Stimulated activated CD8-positive, alpha-beta memory T cell treated with anti-CD3 and anti-CD28 coated beads, Interleukin-15, amount 100 ng/mL, for 48 hours (primary cell): ENCODE results near the gene GON4L.
"Not testable (repeated sequence)": the region's sequence is repeated elsewhere in the genome, so short reads cannot be mapped to it uniquely, and the experiment has no call there.

Experiments
- DNase-seq, 2 donors: peaks; one replicate each; pipeline ENCODE4 v3.0.0-alpha.2; 2020; ENCODE audit warnings: low read depth in 2 of 2

GON4L gene

GRCh38 chr1:155877945-155878344 is 20.9 kb upstream of the GON4L start:
- DNase-seq: no peak

GRCh38 chr1:155873860-155874259 is 16.8 kb upstream of the GON4L start:
- DNase-seq: no peak

DNA sequence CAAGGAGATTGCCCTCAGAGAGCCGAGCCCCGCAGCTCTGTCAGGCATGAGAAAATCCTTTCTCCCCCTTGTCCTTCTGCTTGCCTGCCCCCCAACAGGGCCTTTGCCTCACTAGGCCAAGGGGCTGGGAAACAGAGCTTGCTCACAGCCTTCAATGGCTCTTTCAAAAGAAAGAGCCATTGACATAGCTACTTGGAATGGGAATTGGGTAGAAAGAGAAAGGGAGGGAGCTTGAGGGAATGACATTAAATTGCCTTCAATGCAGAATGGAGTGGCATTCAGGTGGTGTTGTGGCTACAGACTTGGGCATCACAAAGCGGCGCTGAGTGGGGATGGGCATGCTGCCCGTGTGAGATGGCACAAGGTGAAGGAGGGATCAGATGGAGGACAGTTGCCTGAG is 15.5 kb upstream of the GON4L start:
- DNase-seq: no peak

GRCh38 chr1:155871390-155871789 is 14.4 kb upstream of the GON4L start:
- DNase-seq: no peak

DNA sequence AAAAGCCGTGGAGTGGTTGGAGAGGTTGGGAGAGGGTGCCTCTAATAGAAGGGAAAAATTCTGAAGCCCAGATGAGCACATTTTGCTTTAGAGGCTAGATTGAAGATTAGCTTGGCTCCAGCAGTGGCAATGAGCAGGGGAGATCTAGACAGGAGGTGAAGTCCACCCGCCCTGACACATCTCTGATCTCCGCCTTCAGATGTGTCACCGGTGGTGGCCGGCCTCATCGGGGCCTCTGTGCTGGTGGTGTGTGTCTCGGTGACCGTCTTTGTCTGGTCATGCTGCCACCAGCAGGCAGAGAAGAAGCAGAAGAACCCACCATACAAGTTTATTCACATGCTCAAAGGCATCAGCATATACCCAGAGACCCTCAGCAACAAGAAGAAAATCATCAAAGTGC is 10.8 kb upstream of the GON4L start:
- DNase-seq: no peak

GRCh38 chr1:155864393-155864792 is 7.4 kb upstream of the GON4L start:
- no peak for DNase-seq

- no peak for DNase-seq
These were observed 4.9 kb upstream of the GON4L start for GRCh38 chr1:155861896-155862295.

GRCh38 chr1:155860970-155861510 is 4.0 kb upstream of the GON4L start:
- no peak for DNase-seq

DNA sequence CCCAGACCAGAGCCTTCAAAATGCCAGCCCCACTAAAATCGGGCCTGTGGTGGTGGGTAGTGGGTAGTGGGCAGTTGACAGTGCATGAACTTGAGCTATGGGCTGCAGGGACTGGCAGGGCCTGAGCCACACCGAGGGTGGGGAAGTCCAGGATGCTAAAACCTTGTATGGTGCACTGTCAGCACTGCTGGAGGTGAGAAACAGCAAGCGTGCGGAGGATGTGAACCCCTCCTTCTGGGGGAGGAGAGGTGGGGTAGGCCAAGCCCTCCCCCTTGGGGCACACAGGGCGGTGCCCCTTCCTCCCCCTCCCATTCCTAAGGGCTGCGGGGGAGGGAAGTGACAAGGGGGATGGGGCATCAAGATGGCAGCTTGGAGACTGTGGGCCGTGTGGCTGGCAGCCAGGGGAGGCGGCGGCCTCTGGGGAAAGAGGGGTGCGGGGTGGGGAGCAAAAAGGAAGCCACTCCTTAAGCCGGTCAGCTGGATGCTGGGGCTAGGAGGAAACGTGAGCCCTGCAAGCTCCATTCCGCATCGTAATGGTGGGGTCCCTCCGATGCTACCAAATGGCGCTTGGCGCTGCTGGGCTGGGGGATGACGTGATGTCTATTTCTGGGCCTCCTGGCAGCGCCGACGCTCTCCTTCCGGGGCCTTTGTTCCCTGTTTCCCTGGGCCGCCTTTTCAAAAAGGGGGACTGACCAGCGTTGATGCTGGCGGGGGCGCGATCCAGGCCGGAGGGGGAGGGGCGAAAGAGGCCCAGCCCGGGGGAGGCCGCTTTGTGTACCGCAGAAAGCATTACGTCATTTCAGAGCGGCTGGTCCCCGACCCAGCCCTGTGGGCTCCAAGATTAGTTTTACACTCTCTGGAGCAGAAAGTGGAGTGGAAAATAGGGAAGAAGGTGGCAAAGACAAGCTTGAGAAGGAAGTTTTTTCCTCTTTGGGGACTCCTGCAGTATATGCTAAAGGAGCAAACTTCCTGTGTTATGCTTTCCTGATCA is 3.2 kb upstream of the GON4L start:
- DNase-seq: peak; percentile 57 to 58

GRCh38 chr1:155859234-155859829 is 2.3 kb upstream of the GON4L start, which contains the start of gene SYT11:
SYT11 (plus strand) TSS chr1:155859567; CDS start chr1:155859762, 195 bp downstream.
- DNase-seq: peak; percentile 91

DNA sequence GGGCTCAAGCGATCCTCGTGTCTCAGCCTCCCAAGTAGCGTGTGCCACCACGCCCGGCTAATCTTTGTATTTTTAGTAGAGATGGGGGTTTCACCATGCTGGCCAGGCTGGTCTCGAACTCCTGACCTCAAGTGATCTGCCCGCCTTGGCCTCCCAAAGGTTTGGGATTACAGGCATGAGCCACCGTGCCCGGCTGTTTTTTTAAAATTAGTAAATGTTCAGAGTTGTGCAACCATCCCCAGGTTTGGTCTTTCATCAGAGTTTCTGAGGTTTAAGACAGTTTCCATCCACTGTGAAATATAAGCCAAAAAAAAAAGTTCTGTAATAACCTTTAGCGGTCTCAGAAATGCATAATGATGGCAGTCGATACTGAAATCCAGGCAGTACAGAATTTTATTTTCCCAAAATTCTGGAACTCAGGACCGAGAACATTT is 1.8 kb upstream of the GON4L start:
- peak; percentile 28 for DNase-seq

DNA sequence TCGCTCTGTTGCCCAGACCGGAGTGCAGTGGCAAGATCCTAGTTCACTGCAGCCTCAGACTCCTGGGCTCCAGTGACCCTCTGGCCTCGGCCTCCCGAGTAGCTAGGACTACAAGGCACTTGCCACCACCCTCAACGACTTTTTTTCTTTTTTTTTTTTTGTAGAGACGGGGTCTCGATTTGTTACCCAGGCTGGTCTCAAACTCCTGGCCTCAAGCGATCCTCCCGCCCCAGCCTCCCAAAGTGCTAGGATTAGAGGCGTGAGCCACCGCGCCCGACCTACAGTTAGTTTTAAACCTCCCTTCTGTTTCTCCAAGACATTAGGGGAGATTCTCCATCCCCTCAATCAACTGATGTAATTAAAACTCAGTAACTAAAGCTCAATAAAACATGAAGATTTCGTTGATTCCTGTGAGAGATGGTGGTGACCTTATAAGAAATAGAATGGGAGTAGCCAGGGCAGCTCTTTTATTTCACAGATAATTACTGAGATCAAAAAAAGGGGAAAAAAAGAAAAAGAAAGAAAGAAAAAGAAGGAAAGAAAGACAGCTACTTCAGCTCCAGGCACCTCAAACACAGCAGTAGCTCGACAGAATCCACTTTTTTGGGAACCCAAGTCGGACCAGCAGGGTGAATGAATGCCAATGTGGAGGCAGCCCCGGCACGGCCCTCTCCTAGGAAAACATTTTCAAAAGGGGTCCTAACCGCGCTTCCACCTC is 598 bp downstream of the GON4L start:
- DNase-seq: no peak

DNA sequence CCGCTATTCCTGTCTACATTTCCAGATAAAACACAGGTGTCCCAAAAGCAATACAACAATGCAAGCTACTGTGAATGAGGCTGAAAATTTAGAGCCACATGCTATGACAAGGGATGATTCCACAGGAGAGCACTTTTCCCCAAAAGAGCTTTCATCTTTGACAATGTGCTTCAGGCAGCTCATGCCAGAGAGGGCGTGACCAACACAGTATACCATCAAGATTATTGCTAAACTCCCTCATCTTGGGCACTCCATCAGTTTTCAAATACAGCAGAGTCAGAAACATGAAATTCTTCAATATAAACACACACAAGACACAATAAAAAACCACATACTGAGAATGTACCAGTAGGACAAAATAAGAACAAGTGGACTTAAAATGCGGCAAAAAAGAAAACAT is 6.7 kb downstream of the GON4L start:
- DNase-seq: no peak

- DNase-seq: no peak
These were observed 9.0 kb downstream of the GON4L start for GRCh38 chr1:155847823-155848529.

DNA sequence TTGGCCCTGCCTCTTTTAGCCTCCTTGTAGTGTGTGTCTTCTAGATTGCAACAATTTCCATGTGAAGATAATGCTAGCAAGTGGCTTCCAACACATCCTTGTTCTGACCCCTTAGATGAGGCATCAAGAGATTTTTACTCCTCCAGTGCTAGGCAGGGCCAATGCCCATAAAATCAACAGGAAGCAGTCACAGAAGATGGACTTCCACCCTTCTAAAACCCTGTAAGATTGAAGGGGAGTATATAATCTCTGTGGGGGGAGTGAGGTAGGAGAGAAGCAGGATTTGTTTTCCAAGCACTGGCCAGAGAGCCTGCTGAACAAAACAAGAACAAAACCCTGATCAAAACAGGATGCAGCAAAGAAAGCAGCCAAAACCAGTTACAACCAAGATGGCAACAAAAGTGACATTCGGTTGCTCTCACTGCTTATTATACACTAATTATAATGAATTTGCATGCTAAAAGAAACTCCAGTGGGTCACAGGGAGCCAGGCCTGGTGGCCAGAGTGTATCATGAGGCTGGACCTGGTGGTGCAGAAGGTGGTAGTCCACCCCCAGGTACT is 12.1 kb downstream of the GON4L start:
- no peak for DNase-seq

DNA sequence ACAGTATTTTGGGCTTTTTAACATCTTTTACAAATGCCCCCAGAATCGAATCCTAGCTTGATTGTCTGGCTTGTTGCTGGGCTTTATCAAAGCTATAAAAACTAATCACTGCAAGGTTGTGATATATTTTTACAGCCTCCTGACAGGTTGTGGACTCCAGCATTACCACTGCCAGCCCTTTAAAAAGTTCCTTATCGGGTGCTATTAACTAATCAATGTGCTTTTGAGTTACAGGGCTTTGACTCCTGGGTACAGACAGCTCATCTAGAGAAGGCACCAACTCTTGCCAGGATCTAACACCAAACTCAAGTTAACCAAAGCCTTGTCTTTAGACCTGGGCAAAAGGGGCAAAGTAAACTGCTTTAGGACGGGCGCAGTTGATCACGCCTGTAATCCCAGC is 16.6 kb downstream of the GON4L start:
- no peak for DNase-seq

- DNase-seq: no peak
These were observed 21.5 kb downstream of the GON4L start for GRCh38 chr1:155835548-155835947.

DNA sequence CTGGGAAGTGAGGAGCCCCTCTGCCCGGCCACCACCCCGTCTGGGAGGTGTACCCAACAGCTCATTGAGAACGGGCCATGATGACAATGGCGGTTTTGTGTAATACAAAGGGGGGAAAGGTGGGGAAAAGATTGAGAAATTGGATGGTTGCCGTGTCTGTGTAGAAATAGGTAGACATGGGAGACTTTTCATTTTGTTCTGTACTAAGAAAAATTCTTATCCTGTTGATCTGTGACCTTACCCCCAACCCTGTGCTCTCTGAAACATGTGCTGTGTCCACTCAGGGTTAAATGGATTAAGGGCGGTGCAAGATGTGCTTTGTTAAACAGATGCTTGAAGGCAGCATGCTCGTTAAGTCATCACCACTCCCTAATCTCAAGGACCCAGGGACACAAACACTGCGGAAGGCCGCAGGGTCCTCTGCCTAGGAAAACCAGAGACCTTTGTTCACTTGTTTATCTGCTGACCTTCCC is 22.1 kb downstream of the GON4L start:
- not testable (repeated sequence) for DNase-seq

- no peak for DNase-seq
These were observed 22.6 kb downstream of the GON4L start for GRCh38 chr1:155834296-155834926.

DNA sequence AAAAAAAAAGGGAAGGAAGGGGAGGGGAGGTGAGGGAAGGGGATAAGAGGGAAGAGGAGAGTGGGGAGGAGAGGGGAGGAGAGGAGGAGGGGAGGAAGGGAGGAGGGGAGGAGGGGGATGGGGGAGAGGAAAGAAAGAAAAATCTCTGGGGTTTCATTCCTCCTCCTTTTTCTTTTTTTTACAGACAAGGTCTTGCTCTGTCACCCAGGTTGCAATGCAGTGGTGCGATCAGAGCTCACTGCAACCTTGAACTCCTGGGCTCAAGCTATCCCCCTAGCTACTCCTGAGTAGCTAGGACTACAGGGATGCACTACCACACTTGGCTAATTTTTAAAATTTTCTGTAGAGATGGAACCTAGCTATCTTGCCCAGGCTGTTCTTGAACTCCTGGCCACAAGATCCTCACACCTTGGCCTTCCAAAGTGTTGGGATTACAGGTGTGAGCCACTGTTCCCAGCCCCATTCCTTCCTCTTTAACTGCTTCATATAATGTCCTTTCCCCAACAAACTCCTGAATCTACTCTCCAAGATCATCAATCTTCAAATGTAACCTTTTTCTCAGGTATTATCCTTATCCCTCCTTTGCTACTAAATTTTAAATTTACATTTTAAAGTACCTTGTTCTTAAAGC is 23.2 kb downstream of the GON4L start:
- no peak for DNase-seq
